ENCODE measurements around the gene ATP11A. TPM values are rescaled to one million over a fixed set of nuclear protein-coding genes. Genes with fewer than 3 reads are reported as not detected.

Gene ATP11A
- total and polyA plus RNA-seq, 9 of the 15 experiments (the other 6 are each of a cell fraction or from before 2014, with no cell fraction given) = 0.38 to 34.2 (median 4.2) TPM

DNA sequence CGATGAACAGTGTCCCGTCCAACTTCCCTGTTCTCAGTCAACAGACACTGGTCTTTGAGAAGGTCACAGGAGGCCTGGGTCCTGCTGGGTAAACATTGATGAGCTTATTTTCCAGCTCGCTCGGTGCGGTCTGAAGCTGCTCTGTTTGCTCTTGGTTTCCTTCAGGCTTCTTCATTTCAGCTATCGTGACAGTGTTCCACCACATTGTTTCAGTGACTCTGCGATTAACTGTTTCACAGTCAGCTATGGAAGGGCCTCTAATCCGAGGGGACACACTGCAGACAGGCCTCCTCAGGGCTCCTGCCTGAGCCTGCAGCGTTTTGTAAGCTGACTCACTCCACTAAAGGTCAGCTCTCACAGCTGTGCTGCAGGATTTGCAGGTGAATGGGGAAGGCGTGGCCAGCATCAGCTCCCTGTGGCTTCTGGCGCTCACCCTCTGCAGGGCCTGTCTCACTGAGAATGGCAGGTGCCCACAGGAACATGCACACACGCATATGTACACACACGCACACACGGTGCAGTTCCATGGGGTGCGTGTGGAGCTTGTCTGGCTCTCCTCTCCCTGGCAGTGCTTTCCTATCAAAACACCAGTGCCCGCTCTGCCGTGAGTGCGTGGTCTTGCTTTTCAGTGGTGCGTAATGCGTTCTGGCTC, 216.3 kb downstream of the ATP11A start (continued):
- TF ChIP-seq ZBTB40 (IDR thresholded peaks at IDR 0.05) (no peak), ZBTB40 (CRISPR knock-in tag; IDR thresholded peaks at IDR 0.05) (no peak), CREBBP (IDR thresholded peaks at IDR 0.05; ENCODE audit: low read depth, low read length) (no peak), CHCHD3 (CRISPR knock-in tag; IDR thresholded peaks at IDR 0.05) (no peak), CGGBP1 (CRISPR knock-in tag; IDR thresholded peaks at IDR 0.05) (no peak), GATAD2A (IDR thresholded peaks at IDR 0.05) (no peak), BRCA1 (IDR thresholded peaks at IDR 0.05) (no peak), BRCA1 (CRISPR knock-in tag; IDR thresholded peaks at IDR 0.05) (no peak), FOXJ2 (tag; IDR thresholded peaks at IDR 0.05) (no peak), ILK (tag; IDR thresholded peaks at IDR 0.05; ENCODE audit: borderline replicate concordance, low read depth) (no peak), ZNF146 (CRISPR knock-in tag; IDR thresholded peaks at IDR 0.05; ENCODE audit: unreplicated experiment) (no peak), HNRNPL (IDR thresholded peaks at IDR 0.05; ENCODE audit: low read depth, low read length) (no peak), CBX3 (IDR thresholded peaks at IDR 0.05; ENCODE audit: borderline replicate concordance in 1 of 2, low read length in 2 of 2) (no peak), SIX5 (IDR thresholded peaks at IDR 0.05; ENCODE audit: borderline replicate concordance in 1 of 2, insufficient read depth in 1 of 2, low read depth in 1 of 2, low read length in 2 of 2) (no peak), HNRNPK (IDR thresholded peaks at IDR 0.05; ENCODE audit: low read depth, low read length, poor library complexity, severe bottlenecking) (no peak), HMG20B (CRISPR knock-in tag; IDR thresholded peaks at IDR 0.05) (no peak)
